Caco-2 (cell line): ENCODE measurements around the gene MTHFD1L. TPM values are rescaled to one million over a fixed set of nuclear protein-coding genes. Genes with fewer than 3 reads are reported as not detected.
A peak's percentile ranks its signal among the peaks of the same experiment; 100 is the strongest.

Experiments
- BruUV-seq: library from RNA; stranded (reverse); fragments of 400-500 nt; replicated peaks from 2 replicates; lab custom pipeline; 2021; lab: Mats Ljungman, UMichigan
- CTCF ChIA-PET: fragments of 300-600 bp; sonication (Branson Sonifier 250); formaldehyde crosslinking; loops from one replicate; lab custom pipeline; 2022; ENCODE audit warnings: antibody characterized with exemption; lab: Charles Lee
- POLR2A ChIA-PET: fragments of 300-600 bp; sonication (Branson Sonifier 250); formaldehyde crosslinking; loops from one replicate; lab custom pipeline; 2022; ENCODE audit warnings: antibody characterized with exemption; lab: Charles Lee
- DNase-seq, 2 experiments: peaks; one replicate each; pipeline versions ENCODE4 v3.0.0 to v3.0.0-alpha.2; 2020 to 2022
- H3K27me3 ChIP-seq: replicated peaks from 2 replicates; pipeline ENCODE4 v1.6.0; 2011; ENCODE audit warnings: low read length; ENCODE audit not compliant: control insufficient read depth, insufficient read depth
- H3K36me3 ChIP-seq: 2 replicates; pipeline ENCODE4 v1.5.1; 2011; ENCODE audit warnings: low read length; ENCODE audit not compliant: control insufficient read depth, insufficient read depth
- H3K4me1 ChIP-seq: fragments of 250-450 bp; sonication (Bioruptor Pico); 2 replicates; pipeline ENCODE4 v1.5.1; 2020; ENCODE audit warnings: mild to moderate bottlenecking
- H3K4me3 ChIP-seq: 2 replicates; pipeline ENCODE4 v1.5.1; 2011; ENCODE audit warnings: low read depth, mild to moderate bottlenecking, control low read depth, low read length
- H3K9me3 ChIP-seq: fragments of 250-450 bp; sonication (Bioruptor Pico); 2 replicates; pipeline ENCODE4 v1.5.1; 2020; ENCODE audit warnings: mild to moderate bottlenecking, moderate library complexity
- H3K27ac Mint-ChIP-seq: one replicate; pipeline ENCODE4 v1.8.0; 2022; ENCODE audit warnings: mixed read lengths; ENCODE audit not compliant: unreplicated experiment
- H3K27me3 Mint-ChIP-seq: one replicate; pipeline ENCODE4 v1.8.0; 2022; ENCODE audit warnings: mixed read lengths; ENCODE audit not compliant: insufficient read depth, unreplicated experiment
- H3K36me3 Mint-ChIP-seq: one replicate; pipeline ENCODE4 v1.8.0; 2022; ENCODE audit warnings: mild to moderate bottlenecking, mixed read lengths; ENCODE audit not compliant: insufficient read depth, unreplicated experiment
- H3K4me1 Mint-ChIP-seq: one replicate; pipeline ENCODE4 v1.8.0; 2022; ENCODE audit warnings: low read depth, mixed read lengths; ENCODE audit not compliant: unreplicated experiment
- H3K4me3 Mint-ChIP-seq: one replicate; pipeline ENCODE4 v1.8.0; 2022; ENCODE audit warnings: mild to moderate bottlenecking, moderate library complexity, mixed read lengths; ENCODE audit not compliant: unreplicated experiment
- H3K9me3 Mint-ChIP-seq: one replicate; pipeline ENCODE4 v1.8.0; 2022; ENCODE audit warnings: mixed read lengths; ENCODE audit not compliant: unreplicated experiment
- intact Hi-C: fragments of 100-400 bp; cut with micrococcal nuclease; formaldehyde crosslinking; loops from one replicate; pipeline ENCODE4 v1.10.0; 2022; ENCODE audit not compliant: unreplicated experiment
- total RNA-seq: library from RNA; stranded (reverse); gene quantifications from 2 replicates; pipeline ENCODE4 v1.2.3, GENCODE V29; 2022
- TF ChIP-seq, protein P1 (sequence below), 2 experiments: fragments of 200-600 bp in 1 of 2; IDR thresholded peaks; 1 replicate in 1 of 2; 2 replicates in 1 of 2; pipeline versions ENCODE4 v1.5.1 to v1.8.0; 2011 to 2022; ENCODE audit warnings: antibody characterized with exemption in 1 of 2, control low read depth in 1 of 2, inconsistent platforms in 1 of 2, low read depth in 1 of 2, low read length in 1 of 2, mild to moderate bottlenecking in 1 of 2, moderate library complexity in 1 of 2; ENCODE audit not compliant: insufficient read depth in 1 of 2, severe bottlenecking in 1 of 2, unreplicated experiment in 1 of 2

The MTHFD1L gene
- total RNA-seq, 1 experiment from 2014 or later = 102 TPM

DNA sequence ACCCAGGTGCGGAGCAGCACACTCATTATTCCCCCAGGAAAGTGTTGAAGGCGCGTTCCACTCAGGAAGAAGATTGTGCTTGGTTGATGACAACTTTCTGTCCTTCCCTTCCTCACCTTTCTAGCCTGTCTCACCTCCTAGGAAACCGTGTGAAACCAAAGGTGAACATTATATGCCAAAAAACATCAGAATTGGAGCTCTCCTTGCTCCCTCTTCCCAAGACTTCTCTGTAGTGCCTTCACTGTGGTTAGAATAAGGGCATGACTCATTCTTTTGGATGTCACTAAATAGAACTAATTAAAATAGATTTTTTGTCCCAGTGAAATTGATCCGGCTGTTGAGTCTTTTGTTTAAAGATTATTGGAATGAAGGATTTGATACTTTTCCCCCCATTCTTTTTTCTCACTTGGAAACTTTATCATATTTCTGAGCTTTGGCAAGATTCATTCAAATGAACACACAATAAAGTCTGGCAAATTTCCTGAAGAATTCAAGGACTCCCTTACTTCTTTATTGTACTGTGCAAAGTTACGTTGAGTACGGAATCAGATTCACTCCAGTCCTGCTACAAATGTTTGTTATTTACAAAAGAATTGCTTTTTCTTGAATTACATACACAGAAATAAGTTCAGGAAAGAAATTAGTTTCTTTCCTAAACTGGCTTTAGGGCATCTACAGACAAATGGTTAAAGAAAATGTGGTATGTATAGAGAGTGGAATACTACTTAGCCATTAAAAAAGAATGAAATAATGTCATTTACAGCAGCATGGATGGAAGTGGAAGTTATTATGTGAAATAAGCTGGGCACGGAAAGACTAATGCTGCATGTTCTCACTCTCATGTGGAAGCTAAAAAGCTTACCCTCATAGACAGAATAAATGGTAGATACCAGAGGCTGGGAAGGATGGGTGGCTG, 231.4 kb downstream of the MTHFD1L start:
- intact Hi-C loops = no loop called here
- TF ChIP-seq, protein P1, sequence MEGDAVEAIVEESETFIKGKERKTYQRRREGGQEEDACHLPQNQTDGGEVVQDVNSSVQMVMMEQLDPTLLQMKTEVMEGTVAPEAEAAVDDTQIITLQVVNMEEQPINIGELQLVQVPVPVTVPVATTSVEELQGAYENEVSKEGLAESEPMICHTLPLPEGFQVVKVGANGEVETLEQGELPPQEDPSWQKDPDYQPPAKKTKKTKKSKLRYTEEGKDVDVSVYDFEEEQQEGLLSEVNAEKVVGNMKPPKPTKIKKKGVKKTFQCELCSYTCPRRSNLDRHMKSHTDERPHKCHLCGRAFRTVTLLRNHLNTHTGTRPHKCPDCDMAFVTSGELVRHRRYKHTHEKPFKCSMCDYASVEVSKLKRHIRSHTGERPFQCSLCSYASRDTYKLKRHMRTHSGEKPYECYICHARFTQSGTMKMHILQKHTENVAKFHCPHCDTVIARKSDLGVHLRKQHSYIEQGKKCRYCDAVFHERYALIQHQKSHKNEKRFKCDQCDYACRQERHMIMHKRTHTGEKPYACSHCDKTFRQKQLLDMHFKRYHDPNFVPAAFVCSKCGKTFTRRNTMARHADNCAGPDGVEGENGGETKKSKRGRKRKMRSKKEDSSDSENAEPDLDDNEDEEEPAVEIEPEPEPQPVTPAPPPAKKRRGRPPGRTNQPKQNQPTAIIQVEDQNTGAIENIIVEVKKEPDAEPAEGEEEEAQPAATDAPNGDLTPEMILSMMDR (IDR thresholded peaks at IDR 0.05; ENCODE audit: insufficient read depth in 1 of 2, low read depth in 1 of 2, low read length in 1 of 2, severe bottlenecking in 1 of 2, unreplicated experiment in 1 of 2) = no peak
- Mint-ChIP-seq H3K9me3 (no peaks in the 10 kb centered on the region), H3K27ac (no peak overlapping the region), H3K4me3 (no peak overlapping the region), H3K27me3 (no peaks in the 10 kb centered on the region), H3K36me3 (peaks cover 44% of the 10 kb centered on the region), H3K4me1 (no peaks in the 10 kb centered on the region)
- Histone ChIP-seq H3K9me3 (no peaks in the 10 kb centered on the region), H3K4me1 (no peaks in the 10 kb centered on the region), H3K4me3 (no peak overlapping the region), H3K27me3 (no peaks in the 10 kb centered on the region), H3K36me3 (no peaks in the 10 kb centered on the region)
- ChIA-PET CTCF (no interaction called here), POLR2A (no interaction called here)
- no peak for DNase-seq
- no TSS peak for BruUV-seq

DNA sequence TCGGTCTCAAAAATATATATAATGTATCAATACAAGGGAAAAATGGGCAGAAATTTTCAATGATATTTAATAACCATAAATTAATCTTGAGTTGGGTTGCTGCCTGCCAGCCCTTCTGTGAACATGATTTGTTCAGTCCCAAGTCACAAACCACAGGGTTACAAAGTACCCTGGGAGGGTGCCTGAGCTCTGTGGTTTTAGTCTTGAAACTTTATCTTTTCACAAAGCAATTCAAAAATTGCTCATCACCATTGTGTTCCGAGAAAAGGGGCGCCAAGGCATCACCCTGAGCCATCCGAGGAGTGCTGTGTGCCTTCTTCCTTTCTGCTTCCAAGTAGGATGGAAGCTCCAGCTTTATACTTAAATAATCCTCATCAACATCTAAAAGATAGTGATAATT, 232.7 kb downstream of the MTHFD1L start:
- Histone ChIP-seq H3K36me3 (no peaks in the 10 kb centered on the region), H3K4me1 (no peaks in the 10 kb centered on the region), H3K4me3 (no peak overlapping the region), H3K27me3 (no peaks in the 10 kb centered on the region), H3K9me3 (no peaks in the 10 kb centered on the region)
- intact Hi-C loops = no loop called here
- Mint-ChIP-seq H3K4me3 (no peak overlapping the region), H3K27me3 (no peaks in the 10 kb centered on the region), H3K36me3 (peaks cover 38% of the 10 kb centered on the region), H3K4me1 (no peaks in the 10 kb centered on the region), H3K9me3 (no peaks in the 10 kb centered on the region), H3K27ac (no peak overlapping the region)
- ChIA-PET POLR2A (no interaction called here), CTCF (no interaction called here)
- DNase-seq = no peak
- TF ChIP-seq, protein P1 (IDR thresholded peaks at IDR 0.05; ENCODE audit: insufficient read depth in 1 of 2, low read depth in 1 of 2, low read length in 1 of 2, severe bottlenecking in 1 of 2, unreplicated experiment in 1 of 2) = no peak
- BruUV-seq = no TSS peak

GRCh38 chr6:151100326-151100725, 234.8 kb downstream of the MTHFD1L start:
- H3K27me3 ChIP-seq = no peaks in the 10 kb centered on the region
- BruUV-seq = no TSS peak
- H3K9me3 Mint-ChIP-seq = no peaks in the 10 kb centered on the region
- POLR2A ChIA-PET = interaction anchor here (0.6 kb wide), 1 partner anchor 641 kb away, joined by 3 read pairs; no protein-coding TSS in a partner anchor
- peak overlapping the region; percentile 19 for H3K27ac Mint-ChIP-seq
- CTCF ChIA-PET = no interaction called here
- H3K4me3 ChIP-seq = no peak overlapping the region
- TF ChIP-seq, protein P1 (IDR thresholded peaks at IDR 0.05; ENCODE audit: insufficient read depth in 1 of 2, low read depth in 1 of 2, low read length in 1 of 2, severe bottlenecking in 1 of 2, unreplicated experiment in 1 of 2) = no peak
- intact Hi-C loops = no loop called here
- peaks cover 24% of the 10 kb centered on the region for H3K36me3 Mint-ChIP-seq
- H3K4me1 ChIP-seq = no peaks in the 10 kb centered on the region
- H3K4me3 Mint-ChIP-seq = no peak overlapping the region
- no peaks in the 10 kb centered on the region for H3K4me1 Mint-ChIP-seq
- no peaks in the 10 kb centered on the region for H3K36me3 ChIP-seq
- H3K9me3 ChIP-seq = no peaks in the 10 kb centered on the region
- H3K27me3 Mint-ChIP-seq = no peaks in the 10 kb centered on the region
- no peak for DNase-seq
